NOMO-1 treated with DMSO at 0.1 percent for 48 hours (cell line): ENCODE data around the gene GCNT4.
A peak's percentile ranks its signal among the peaks of the same experiment; 100 is the strongest.
"Not testable (repeated sequence)": the region's sequence is repeated elsewhere in the genome, so short reads cannot be mapped to it uniquely, and the experiment has no call there.

ENCODE experiments used
- DNase-seq: peaks from one replicate; lab custom pipeline; 2025; ENCODE audit not compliant: unreplicated experiment; lab: John Stamatoyannopoulos, UW

GCNT4 gene

GRCh38 chr5:75052192-75053053 is at the start of gene GCNT4:
Gene GCNT4, minus strand, starts transcription at chr5:75052558. Its CDS starts 22,521 bp downstream, at chr5:75030037.
- no peak for DNase-seq

GRCh38 chr5:75095956-75096355 is 43.6 kb upstream of the GCNT4 start:
- DNase-seq = not testable (repeated sequence)

- DNase-seq = no peak
Observed at GRCh38 chr5:75091597-75091996, 39.2 kb upstream of the GCNT4 start.

- DNase-seq = no peak
Observed at GRCh38 chr5:75089662-75090061, 37.3 kb upstream of the GCNT4 start.

GRCh38 chr5:75089137-75089536 is 36.8 kb upstream of the GCNT4 start:
- DNase-seq = no peak

- DNase-seq = no peak
Observed at GRCh38 chr5:75088648-75089047, 36.3 kb upstream of the GCNT4 start.

- DNase-seq = no peak
Observed at GRCh38 chr5:75081510-75081909, 29.2 kb upstream of the GCNT4 start.

GRCh38 chr5:75079346-75079745 is 27.0 kb upstream of the GCNT4 start:
- not testable (repeated sequence) for DNase-seq

- no peak for DNase-seq
Observed at GRCh38 chr5:75078027-75078426, 25.7 kb upstream of the GCNT4 start.

- DNase-seq = no peak
Observed at GRCh38 chr5:75072061-75072460, 19.7 kb upstream of the GCNT4 start.

GRCh38 chr5:75071100-75071499 is 18.7 kb upstream of the GCNT4 start:
- DNase-seq = no peak

- no peak for DNase-seq
Observed at GRCh38 chr5:75067434-75067833, 15.1 kb upstream of the GCNT4 start.

GRCh38 chr5:75062925-75063531 is 10.7 kb upstream of the GCNT4 start:
- DNase-seq = no peak

GRCh38 chr5:75059912-75060545 is 7.7 kb upstream of the GCNT4 start:
- DNase-seq = peak; percentile 53

- no peak for DNase-seq
Observed at GRCh38 chr5:75058986-75059535, 6.7 kb upstream of the GCNT4 start.

- no peak for DNase-seq
Observed at GRCh38 chr5:75057561-75057960, 5.2 kb upstream of the GCNT4 start.

GRCh38 chr5:75055727-75056144 is 3.4 kb upstream of the GCNT4 start:
- no peak for DNase-seq

GRCh38 chr5:75054134-75054930 is 2.0 kb upstream of the GCNT4 start:
- DNase-seq = no peak

GRCh38 chr5:75053304-75054133 is 1.2 kb upstream of the GCNT4 start:
- peak; percentile 61 for DNase-seq

- no peak for DNase-seq
Observed at GRCh38 chr5:75053054-75053303, 621 bp upstream of the GCNT4 start.
